Body of pancreas (tissue), 4 donors: ENCODE data around the gene NDRG3.

Experiments
- POLR2A ChIP-seq, 3 donors: fragments of 450-650 bp; IDR thresholded peaks; one replicate each; pipeline ENCODE4 v1.6.1; 2016; ENCODE audit warnings: antibody characterized with exemption in 3 of 3, mild to moderate bottlenecking in 2 of 3
- TF ChIP-seq, protein P1 (sequence below), 7 experiments: fragments of 450-650 bp in 4 of 7; fragments of 200-600 bp in 3 of 7; sonication (generic) in 3 of 7; IDR thresholded peaks; one replicate each; pipeline ENCODE4 v1.5.1; 2016 to 2019; ENCODE audit warnings: antibody characterized with exemption in 7 of 7

DNA sequence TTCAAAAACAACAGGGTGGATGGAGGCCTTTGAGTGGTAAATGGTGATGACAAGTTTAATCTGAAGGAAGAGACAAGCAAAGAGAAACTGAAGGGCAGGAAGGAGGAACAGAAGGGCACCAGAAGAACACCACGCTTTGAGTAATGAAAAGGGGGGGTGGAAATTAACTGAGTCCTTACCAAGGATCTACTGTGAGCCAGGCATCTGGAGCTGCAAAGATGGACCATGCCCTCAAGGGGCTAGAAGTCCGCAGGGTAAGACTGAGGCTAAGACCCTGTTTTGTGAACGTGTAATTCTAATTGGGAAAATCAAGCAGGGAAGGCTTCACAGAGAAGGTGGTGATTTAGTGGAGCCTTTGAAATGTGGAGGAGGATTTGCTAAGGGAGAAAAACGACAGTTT is 1.6 kb downstream of the NDRG3 start:
- TF ChIP-seq, protein P1, sequence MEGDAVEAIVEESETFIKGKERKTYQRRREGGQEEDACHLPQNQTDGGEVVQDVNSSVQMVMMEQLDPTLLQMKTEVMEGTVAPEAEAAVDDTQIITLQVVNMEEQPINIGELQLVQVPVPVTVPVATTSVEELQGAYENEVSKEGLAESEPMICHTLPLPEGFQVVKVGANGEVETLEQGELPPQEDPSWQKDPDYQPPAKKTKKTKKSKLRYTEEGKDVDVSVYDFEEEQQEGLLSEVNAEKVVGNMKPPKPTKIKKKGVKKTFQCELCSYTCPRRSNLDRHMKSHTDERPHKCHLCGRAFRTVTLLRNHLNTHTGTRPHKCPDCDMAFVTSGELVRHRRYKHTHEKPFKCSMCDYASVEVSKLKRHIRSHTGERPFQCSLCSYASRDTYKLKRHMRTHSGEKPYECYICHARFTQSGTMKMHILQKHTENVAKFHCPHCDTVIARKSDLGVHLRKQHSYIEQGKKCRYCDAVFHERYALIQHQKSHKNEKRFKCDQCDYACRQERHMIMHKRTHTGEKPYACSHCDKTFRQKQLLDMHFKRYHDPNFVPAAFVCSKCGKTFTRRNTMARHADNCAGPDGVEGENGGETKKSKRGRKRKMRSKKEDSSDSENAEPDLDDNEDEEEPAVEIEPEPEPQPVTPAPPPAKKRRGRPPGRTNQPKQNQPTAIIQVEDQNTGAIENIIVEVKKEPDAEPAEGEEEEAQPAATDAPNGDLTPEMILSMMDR (IDR thresholded peaks at IDR 0.05), result no peak
- TF ChIP-seq POLR2A (IDR thresholded peaks at IDR 0.05), result no peak
